Lower leg skin (tissue), 4 donors: ENCODE results near the gene ZNF385B. TPM values are rescaled to one million over a fixed set of nuclear protein-coding genes. Genes with fewer than 3 reads are reported as not detected.

Experiments
- DNase-seq, 2 donors: peaks; one replicate each; pipeline ENCODE4 v3.0.0-alpha.2; 2019; ENCODE audit warnings: low spot score in 2 of 2
- H3K4me3 ChIP-seq: fragments of 200-600 bp; sonication (generic); 2 replicates; pipeline ENCODE4 v1.5.1; 2017; ENCODE audit warnings: mild to moderate bottlenecking, low read depth; ENCODE audit not compliant: poor library complexity, severe bottlenecking
- POLR2A ChIP-seq, 2 donors: fragments of 450-650 bp; IDR thresholded peaks; one replicate each; pipeline ENCODE4 v1.6.1; 2016 to 2017; ENCODE audit warnings: antibody characterized with exemption in 2 of 2, mild to moderate bottlenecking in 1 of 2, moderate library complexity in 1 of 2
- WGBS, 2 donors: methylation state at CpG; one replicate each; pipeline ENCODE4 v1.1.5; 2018; 5-methylcytosine and 5-hydroxymethylcytosine counted together
- intact Hi-C: fragments of 100-400 bp; cut with DNase I; formaldehyde crosslinking; loops from one replicate; pipeline ENCODE4 v1.15.0; 2023; ENCODE audit warnings: low total_unique reads
- total RNA-seq, 4 donors: library from RNA; depleted of rRNA; stranded (reverse); fragments of >200 nt; gene quantifications; one replicate each; pipeline ENCODE4 v1.1.0, GENCODE V29; 2016
- TF ChIP-seq, protein P1 (sequence below), 3 donors: fragments of 450-650 bp; IDR thresholded peaks; one replicate each; pipeline ENCODE4 v1.5.1; 2016; ENCODE audit warnings: antibody characterized with exemption in 3 of 3, mild to moderate bottlenecking in 3 of 3, moderate library complexity in 2 of 3

The ZNF385B gene
- total RNA-seq, 4 donors from 2014 or later: 0.97 to 1.4 TPM; not detected in 2

DNA sequence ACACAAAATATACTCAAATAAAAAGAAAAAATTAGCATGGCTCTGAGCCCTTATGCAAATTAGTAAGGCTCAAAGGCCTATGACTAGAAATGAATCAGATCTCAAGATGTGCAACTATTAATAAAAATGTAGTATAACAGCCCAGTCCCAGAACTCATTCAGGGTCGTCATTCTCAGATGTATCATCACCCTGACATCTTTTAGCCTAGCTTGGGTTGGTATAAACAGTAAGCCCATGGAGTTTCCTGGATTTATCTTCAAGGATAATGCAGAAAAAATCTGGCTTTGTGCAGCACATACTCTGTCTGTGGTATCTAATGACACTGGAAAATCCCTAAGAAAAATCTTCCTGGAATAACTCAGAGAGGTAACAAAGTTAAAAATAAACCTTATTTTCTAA lies 239.3 kb downstream of the ZNF385B start:
- H3K4me3 ChIP-seq: no peak overlapping the region
- 20% methylated on average over 1 of the region's 1 CpG for WGBS, 2 donors
- DNase-seq: no peak
- intact Hi-C loops: no loop called here
- no peak for TF ChIP-seq POLR2A (IDR thresholded peaks at IDR 0.05)
- TF ChIP-seq, protein P1, sequence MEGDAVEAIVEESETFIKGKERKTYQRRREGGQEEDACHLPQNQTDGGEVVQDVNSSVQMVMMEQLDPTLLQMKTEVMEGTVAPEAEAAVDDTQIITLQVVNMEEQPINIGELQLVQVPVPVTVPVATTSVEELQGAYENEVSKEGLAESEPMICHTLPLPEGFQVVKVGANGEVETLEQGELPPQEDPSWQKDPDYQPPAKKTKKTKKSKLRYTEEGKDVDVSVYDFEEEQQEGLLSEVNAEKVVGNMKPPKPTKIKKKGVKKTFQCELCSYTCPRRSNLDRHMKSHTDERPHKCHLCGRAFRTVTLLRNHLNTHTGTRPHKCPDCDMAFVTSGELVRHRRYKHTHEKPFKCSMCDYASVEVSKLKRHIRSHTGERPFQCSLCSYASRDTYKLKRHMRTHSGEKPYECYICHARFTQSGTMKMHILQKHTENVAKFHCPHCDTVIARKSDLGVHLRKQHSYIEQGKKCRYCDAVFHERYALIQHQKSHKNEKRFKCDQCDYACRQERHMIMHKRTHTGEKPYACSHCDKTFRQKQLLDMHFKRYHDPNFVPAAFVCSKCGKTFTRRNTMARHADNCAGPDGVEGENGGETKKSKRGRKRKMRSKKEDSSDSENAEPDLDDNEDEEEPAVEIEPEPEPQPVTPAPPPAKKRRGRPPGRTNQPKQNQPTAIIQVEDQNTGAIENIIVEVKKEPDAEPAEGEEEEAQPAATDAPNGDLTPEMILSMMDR (IDR thresholded peaks at IDR 0.05): no peak

DNA sequence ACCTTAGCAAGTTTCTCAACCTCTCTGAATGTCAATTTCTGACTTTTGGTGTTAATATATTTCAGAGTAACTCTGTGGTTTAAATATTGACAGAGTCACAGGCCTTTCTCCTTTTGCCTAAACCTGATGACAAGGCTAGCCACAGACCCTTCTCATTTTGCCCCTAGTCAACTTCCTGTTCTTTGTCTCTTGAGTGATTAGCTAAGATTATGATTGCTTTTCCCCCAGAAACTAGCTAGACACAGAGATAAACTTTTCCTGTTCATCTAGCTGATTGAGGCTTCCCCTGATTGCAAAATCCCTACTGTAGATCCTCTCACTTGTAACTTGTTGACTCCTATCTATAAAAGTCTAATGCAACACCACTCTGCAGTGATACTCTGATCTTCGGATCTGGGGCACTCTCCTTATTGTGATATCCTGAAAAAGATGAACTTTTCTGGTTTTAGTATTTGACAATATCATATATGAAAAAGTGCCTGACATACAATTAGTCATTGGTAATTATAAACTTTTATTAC lies 241.4 kb downstream of the ZNF385B start:
- DNase-seq: no peak
- WGBS, 2 donors: 87 to 100% methylated on average over 1 of the region's 1 CpG
- TF ChIP-seq, protein P1 (IDR thresholded peaks at IDR 0.05): no peak
- TF ChIP-seq POLR2A (IDR thresholded peaks at IDR 0.05): no peak
- intact Hi-C loops: no loop called here
- H3K4me3 ChIP-seq: no peak overlapping the region

DNA sequence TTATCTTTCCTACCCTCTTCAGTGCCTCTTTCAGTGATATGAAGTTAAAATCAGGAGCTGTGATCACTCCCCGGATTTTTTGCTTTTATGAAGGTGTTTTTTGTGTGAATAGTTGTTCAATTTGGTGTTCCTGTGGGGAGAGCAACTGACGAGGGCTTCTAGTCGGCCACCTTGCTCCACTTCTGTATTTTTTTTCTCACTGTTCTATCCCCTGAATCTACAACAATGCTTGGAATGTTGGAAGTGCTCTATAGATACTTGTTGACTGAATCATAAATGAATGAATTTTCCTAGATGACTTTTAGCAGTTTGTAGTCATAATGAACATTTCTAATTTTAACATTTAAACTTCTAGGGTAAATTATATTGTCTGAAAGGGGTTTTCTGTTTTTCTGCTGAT lies 247.3 kb downstream of the ZNF385B start:
- no peak for DNase-seq
- WGBS, 2 donors: 46 to 56% methylated on average over 3 of the region's 3 CpGs
- intact Hi-C loops: no loop called here
- TF ChIP-seq POLR2A (IDR thresholded peaks at IDR 0.05): no peak
- TF ChIP-seq, protein P1 (IDR thresholded peaks at IDR 0.05): no peak
- no peak overlapping the region for H3K4me3 ChIP-seq

DNA sequence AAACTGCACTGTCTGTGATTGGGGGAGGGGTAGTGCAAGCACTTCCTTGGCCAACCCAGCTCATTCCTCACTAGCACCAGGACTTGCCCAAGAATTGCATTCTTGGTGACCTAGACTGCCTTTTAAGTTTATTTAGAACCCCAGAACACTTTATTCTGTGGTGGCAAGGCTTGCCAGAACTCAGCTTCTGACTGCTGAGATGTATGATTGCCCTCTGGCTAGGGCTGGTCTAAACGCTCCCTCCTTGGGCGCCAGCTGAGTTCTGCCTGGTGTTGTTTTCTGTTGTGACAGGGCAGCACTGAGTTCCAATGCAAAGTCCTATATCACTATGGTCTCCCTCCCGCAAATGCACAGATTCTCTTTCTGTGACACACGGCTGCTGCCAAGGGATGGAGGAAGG lies 247.7 kb downstream of the ZNF385B start:
- intact Hi-C loops: no loop called here
- 48 to 62% methylated on average over 4 of the region's 4 CpGs for WGBS, 2 donors
- no peak for DNase-seq
- H3K4me3 ChIP-seq: no peak overlapping the region
- no peak for TF ChIP-seq POLR2A (IDR thresholded peaks at IDR 0.05)
- TF ChIP-seq, protein P1 (IDR thresholded peaks at IDR 0.05): no peak

DNA sequence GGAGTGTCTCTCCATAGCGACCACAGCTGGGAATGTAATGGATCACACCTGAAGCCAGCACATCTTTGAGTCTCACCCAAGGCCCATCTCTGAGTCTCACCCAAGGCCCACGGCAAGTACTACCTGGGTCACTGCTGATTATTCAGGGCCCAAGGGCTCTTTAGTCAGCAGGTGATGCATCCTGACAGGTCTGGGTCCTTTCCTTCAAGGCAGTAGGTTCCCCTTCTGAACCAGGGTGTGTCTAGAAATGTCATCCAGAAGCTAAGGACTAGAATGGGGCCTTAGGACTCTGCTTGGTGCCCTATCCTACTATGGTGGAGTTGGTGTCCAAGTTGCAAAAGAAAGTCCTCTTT lies 248.1 kb downstream of the ZNF385B start:
- 60 to 72% methylated on average over 2 of the region's 2 CpGs for WGBS, 2 donors
- DNase-seq: no peak
- no peak for TF ChIP-seq POLR2A (IDR thresholded peaks at IDR 0.05)
- TF ChIP-seq, protein P1 (IDR thresholded peaks at IDR 0.05): no peak
- H3K4me3 ChIP-seq: no peak overlapping the region
- intact Hi-C loops: no loop called here

DNA sequence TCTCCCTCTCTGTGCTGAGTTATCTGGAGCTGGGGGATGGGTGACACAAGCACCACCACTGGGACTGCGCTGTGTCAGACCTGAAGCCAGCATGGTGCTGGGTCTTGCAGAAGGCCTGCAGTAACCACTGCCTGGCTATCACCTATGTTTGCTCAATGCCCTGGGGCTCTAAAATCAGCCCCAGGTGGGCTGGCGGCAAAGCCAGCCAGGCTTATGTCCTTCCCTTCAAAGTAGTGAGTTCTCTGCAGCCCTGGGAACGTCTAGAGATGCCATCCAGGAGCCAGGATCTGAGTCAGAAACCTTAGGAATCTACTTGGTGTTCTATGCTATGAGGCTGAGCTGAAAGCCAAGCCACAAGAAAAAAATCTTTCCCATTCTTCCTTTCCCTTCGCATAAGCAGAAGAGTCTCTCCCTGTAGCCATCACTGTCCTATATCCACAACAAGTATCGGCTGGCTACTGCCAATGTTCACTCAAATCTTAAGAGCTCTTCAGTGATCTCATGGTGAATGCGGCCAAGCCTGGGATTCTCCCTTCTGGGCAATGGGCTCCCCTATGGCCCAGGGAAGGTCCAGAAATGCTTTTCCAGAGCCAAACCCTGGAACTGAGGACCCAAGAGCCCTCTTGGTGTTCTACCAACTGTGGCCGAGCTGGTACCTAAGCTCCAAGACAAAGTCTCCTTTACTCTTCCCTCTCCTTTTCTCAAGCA lies 248.7 kb downstream of the ZNF385B start:
- no peak for DNase-seq
- TF ChIP-seq POLR2A (IDR thresholded peaks at IDR 0.05): no peak
- TF ChIP-seq, protein P1 (IDR thresholded peaks at IDR 0.05): no peak
- intact Hi-C loops: no loop called here

More for the DNA sequence above, 248.7 kb downstream of the ZNF385B start:
- H3K4me3 ChIP-seq: no peak overlapping the region
- 72 to 82% methylated on average over 7 of the region's 7 CpGs for WGBS, 2 donors
